GM21825 (cell line): ENCODE results near the gene PRR5.

Source experiments
- ATAC-seq: cut with Tn5 transposase; IDR thresholded peaks from one replicate; pipeline ENCODE4 v1.9.1; 2021; ENCODE audit warnings: mild to moderate bottlenecking, moderate library complexity; ENCODE audit not compliant: unreplicated experiment

The PRR5 gene

GRCh38 chr22:44711690-44712555, 9.9 kb downstream of the PRR5 start:
- no peak for ATAC-seq

GRCh38 chr22:44712962-44713361, 11.0 kb downstream of the PRR5 start:
- ATAC-seq: no peak

- no peak for ATAC-seq
These were observed 12.8 kb downstream of the PRR5 start for GRCh38 chr22:44714703-44715350.

GRCh38 chr22:44718418-44718817, 16.4 kb downstream of the PRR5 start:
- no peak for ATAC-seq

GRCh38 chr22:44719586-44720368, 17.8 kb downstream of the PRR5 start:
- ATAC-seq: no peak

GRCh38 chr22:44721213-44721612, 19.2 kb downstream of the PRR5 start:
- no peak for ATAC-seq

GRCh38 chr22:44722611-44723010, 20.6 kb downstream of the PRR5 start:
- ATAC-seq: no peak

- no peak for ATAC-seq
These were observed 21.8 kb downstream of the PRR5 start for GRCh38 chr22:44723801-44724200.

- no peak for ATAC-seq
These were observed 22.4 kb downstream of the PRR5 start for GRCh38 chr22:44724416-44724815.

- ATAC-seq: no peak
These were observed 22.9 kb downstream of the PRR5 start for GRCh38 chr22:44724859-44725258.

- no peak for ATAC-seq
These were observed 24.4 kb downstream of the PRR5 start for GRCh38 chr22:44726439-44726838.

- no peak for ATAC-seq
These were observed 25.1 kb downstream of the PRR5 start for GRCh38 chr22:44727148-44727547.

GRCh38 chr22:44727709-44728108, 25.7 kb downstream of the PRR5 start:
- no peak for ATAC-seq

GRCh38 chr22:44728761-44729324, 26.8 kb downstream of the PRR5 start:
- no peak for ATAC-seq

GRCh38 chr22:44729391-44730021, 27.5 kb downstream of the PRR5 start:
- no peak for ATAC-seq

GRCh38 chr22:44730022-44730393, 28.0 kb downstream of the PRR5 start:
- ATAC-seq: no peak

GRCh38 chr22:44730490-44731356, 28.7 kb downstream of the PRR5 start:
- no peak for ATAC-seq

GRCh38 chr22:44731357-44731970, 29.5 kb downstream of the PRR5 start:
- ATAC-seq: no peak

GRCh38 chr22:44732017-44732561, 30.1 kb downstream of the PRR5 start:
- no peak for ATAC-seq
